ENCODE results near the gene SUMO3. TPM values are rescaled to one million over a fixed set of nuclear protein-coding genes. Genes with fewer than 3 reads are reported as not detected.
A peak's percentile ranks its signal among the peaks of the same experiment; 100 is the strongest.

Gene SUMO3
- total and polyA plus RNA-seq, 7 donors, result 38.6 to 86.6 (median 62.1) TPM

GRCh38 chr21:44862869-44863685 is 45.2 kb upstream of the SUMO3 start:
- no peak overlapping the region for H3K27ac ChIP-seq
- no peaks in the 10 kb centered on the region for H3K9me3 ChIP-seq
- peaks cover 5 to 68% of the 10 kb centered on the region in 2 donors for H3K36me3 ChIP-seq (ENCODE audit: insufficient read depth in 1 of 2, low read depth in 1 of 2)
- H3K4me3 ChIP-seq, result no peak overlapping the region
- ATAC-seq (no peak), DNase-seq (peak in 1 of 2 donors; percentile 43)
- 82 to 88% (median 84%) methylated on average over 24 to 25 of the region's 25 CpGs for WGBS, 3 donors
- intact Hi-C loops (cut with DNase I), result no loop called here
- H3K4me1 ChIP-seq, result peaks cover 40% of the 10 kb centered on the region
- no peak for TF ChIP-seq CTCF (IDR thresholded peaks at IDR 0.05)
- no peaks in the 10 kb centered on the region for H3K27me3 ChIP-seq (ENCODE audit: insufficient read depth in 3 of 3, low read length in 2 of 3)

- DNase-seq (no peak), ATAC-seq (no peak)
- Histone ChIP-seq H3K9me3 (no peaks in the 10 kb centered on the region), H3K36me3 (ENCODE audit: insufficient read depth in 1 of 2, low read depth in 1 of 2) (peaks cover 3 to 83% of the 10 kb centered on the region in 2 donors), H3K27ac (peak overlapping the region; percentile 50), H3K4me1 (peaks cover 43% of the 10 kb centered on the region), H3K27me3 (ENCODE audit: insufficient read depth in 3 of 3, low read length in 2 of 3) (no peaks in the 10 kb centered on the region), H3K4me3 (no peak overlapping the region)
- intact Hi-C loops (cut with DNase I), result no loop called here
- WGBS, 3 donors, result 57 to 65% (median 61%) methylated on average over 10 of the region's 10 CpGs
- TF ChIP-seq CTCF (IDR thresholded peaks at IDR 0.05), result no peak
Measured at GRCh38 chr21:44858791-44859190, 40.9 kb upstream of the SUMO3 start.

GRCh38 chr21:44858291-44858690 is 40.4 kb upstream of the SUMO3 start:
- peak in 1 of 4 donors; percentile 23 for ATAC-seq
- peaks cover 3 to 83% of the 10 kb centered on the region in 2 donors for H3K36me3 ChIP-seq (ENCODE audit: insufficient read depth in 1 of 2, low read depth in 1 of 2)
- H3K27me3 ChIP-seq (ENCODE audit: insufficient read depth in 3 of 3, low read length in 2 of 3), result no peaks in the 10 kb centered on the region
- TF ChIP-seq CTCF (IDR thresholded peaks at IDR 0.05), result no peak
- WGBS, 3 donors, result 63 to 81% (median 71%) methylated on average over 15 of the region's 15 CpGs
- intact Hi-C loops (cut with DNase I), result no loop called here
- peak overlapping the region; percentile 50 for H3K27ac ChIP-seq
- H3K9me3 ChIP-seq, result no peaks in the 10 kb centered on the region
- H3K4me1 ChIP-seq, result peaks cover 45% of the 10 kb centered on the region
- no peak overlapping the region for H3K4me3 ChIP-seq
- DNase-seq, result peak in 1 of 2 donors; percentile 48

- Histone ChIP-seq H3K27ac (peak overlapping the region; percentile 64), H3K36me3 (ENCODE audit: insufficient read depth in 1 of 2, low read depth in 1 of 2) (peaks cover 3 to 79% of the 10 kb centered on the region in 2 donors), H3K4me1 (peaks cover 45% of the 10 kb centered on the region), H3K27me3 (ENCODE audit: insufficient read depth in 3 of 3, low read length in 2 of 3) (no peaks in the 10 kb centered on the region), H3K4me3 (no peak overlapping the region), H3K9me3 (no peaks in the 10 kb centered on the region)
- no peak for TF ChIP-seq CTCF (IDR thresholded peaks at IDR 0.05)
- intact Hi-C loops (cut with DNase I), result no loop called here
- 88 to 94% (median 89%) methylated on average over 16 of the region's 16 CpGs for WGBS, 3 donors
- DNase-seq (no peak), ATAC-seq (no peak)
Measured at GRCh38 chr21:44857127-44857892, 39.4 kb upstream of the SUMO3 start.

All from psoas muscle (tissue), 8 donors.